ENCODE data around the gene KCNH1. TPM values are rescaled to one million over a fixed set of nuclear protein-coding genes. Genes with fewer than 3 reads are reported as not detected.

The KCNH1 gene
- total RNA-seq, 1 donor from 2014 or later: under 0.01 TPM

DNA sequence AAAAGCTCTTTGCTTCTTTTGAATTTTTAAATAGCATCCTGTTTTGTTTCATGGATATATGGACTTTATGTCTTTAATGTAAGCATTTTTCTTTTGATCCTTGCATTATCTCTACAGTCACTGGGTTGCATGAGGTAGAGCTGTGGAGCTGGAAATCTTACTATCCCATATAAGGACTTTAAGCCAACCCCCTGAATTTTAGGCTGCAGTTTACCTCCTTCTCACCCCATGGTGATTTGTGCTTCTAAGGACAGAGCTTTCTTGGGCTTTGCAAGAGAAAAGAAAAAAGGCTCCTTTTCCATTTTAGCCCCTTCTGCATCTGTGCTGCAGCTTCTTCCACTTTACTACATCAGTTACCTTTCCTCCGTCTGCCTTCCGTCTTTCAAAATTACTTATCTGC, 431.4 kb downstream of the KCNH1 start:
- Histone ChIP-seq H3K36me3 (ENCODE audit: control insufficient read depth, insufficient read depth, low read length) (no peaks in the 10 kb centered on the region), H3K4me3 (ENCODE audit: low read depth, low read length) (no peak overlapping the region), H3K27me3 (ENCODE audit: control insufficient read depth, insufficient read depth, low read length) (no peaks in the 10 kb centered on the region)
- FAIRE-seq: no peak
- TF ChIP-seq CTCF (IDR thresholded peaks at IDR 0.05; ENCODE audit: insufficient read depth, low read length, severe bottlenecking): no peak
- DNase-seq (ENCODE audit: low read depth): no peak

DNA sequence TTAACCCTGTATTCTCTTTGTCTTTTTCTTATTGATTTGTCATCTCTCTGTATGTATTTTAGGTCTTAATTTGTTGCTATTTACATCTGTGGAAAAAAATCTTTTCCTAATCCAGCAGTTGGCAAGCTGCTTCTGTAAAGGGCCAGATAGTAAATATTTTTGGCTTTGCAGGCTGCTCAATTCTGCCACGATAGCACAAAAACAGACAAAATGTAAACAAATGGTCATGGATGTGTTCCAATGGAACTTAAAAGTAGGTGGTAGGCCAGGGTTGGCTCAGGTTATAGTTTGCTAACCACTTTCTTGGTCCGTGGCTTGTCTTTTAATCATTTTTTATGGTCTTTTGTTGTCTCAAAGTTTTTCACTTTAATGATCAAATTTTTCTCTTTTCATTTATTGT, 433.4 kb downstream of the KCNH1 start:
- no peak for FAIRE-seq
- Histone ChIP-seq H3K4me3 (ENCODE audit: low read depth, low read length) (no peak overlapping the region), H3K27me3 (ENCODE audit: control insufficient read depth, insufficient read depth, low read length) (no peaks in the 10 kb centered on the region), H3K36me3 (ENCODE audit: control insufficient read depth, insufficient read depth, low read length) (no peaks in the 10 kb centered on the region)
- no peak for DNase-seq (ENCODE audit: low read depth)
- no peak for TF ChIP-seq CTCF (IDR thresholded peaks at IDR 0.05; ENCODE audit: insufficient read depth, low read length, severe bottlenecking)

- Histone ChIP-seq H3K27me3 (ENCODE audit: control insufficient read depth, insufficient read depth, low read length) (no peaks in the 10 kb centered on the region), H3K36me3 (ENCODE audit: control insufficient read depth, insufficient read depth, low read length) (no peaks in the 10 kb centered on the region), H3K4me3 (ENCODE audit: low read depth, low read length) (no peak overlapping the region)
- no peak for TF ChIP-seq CTCF (IDR thresholded peaks at IDR 0.05; ENCODE audit: insufficient read depth, low read length, severe bottlenecking)
- no peak for DNase-seq (ENCODE audit: low read depth)
- no peak for FAIRE-seq
Observed at GRCh38 chr1:210700083-210700482, 433.9 kb downstream of the KCNH1 start.

- TF ChIP-seq CTCF (IDR thresholded peaks at IDR 0.05; ENCODE audit: insufficient read depth, low read length, severe bottlenecking): no peak
- DNase-seq (ENCODE audit: low read depth) (no peak), FAIRE-seq (no peak)
- Histone ChIP-seq H3K27me3 (ENCODE audit: control insufficient read depth, insufficient read depth, low read length) (no peaks in the 10 kb centered on the region), H3K36me3 (ENCODE audit: control insufficient read depth, insufficient read depth, low read length) (no peaks in the 10 kb centered on the region), H3K4me3 (ENCODE audit: low read depth, low read length) (no peak overlapping the region)
Observed at GRCh38 chr1:210698661-210699060, 435.3 kb downstream of the KCNH1 start.

- FAIRE-seq: no peak
- Histone ChIP-seq H3K27me3 (ENCODE audit: control insufficient read depth, insufficient read depth, low read length) (no peaks in the 10 kb centered on the region), H3K4me3 (ENCODE audit: low read depth, low read length) (no peak overlapping the region), H3K36me3 (ENCODE audit: control insufficient read depth, insufficient read depth, low read length) (no peaks in the 10 kb centered on the region)
- DNase-seq (ENCODE audit: low read depth): no peak
- TF ChIP-seq CTCF (IDR thresholded peaks at IDR 0.05; ENCODE audit: insufficient read depth, low read length, severe bottlenecking): no peak
Observed at GRCh38 chr1:210697185-210697584, 436.8 kb downstream of the KCNH1 start.

DNA sequence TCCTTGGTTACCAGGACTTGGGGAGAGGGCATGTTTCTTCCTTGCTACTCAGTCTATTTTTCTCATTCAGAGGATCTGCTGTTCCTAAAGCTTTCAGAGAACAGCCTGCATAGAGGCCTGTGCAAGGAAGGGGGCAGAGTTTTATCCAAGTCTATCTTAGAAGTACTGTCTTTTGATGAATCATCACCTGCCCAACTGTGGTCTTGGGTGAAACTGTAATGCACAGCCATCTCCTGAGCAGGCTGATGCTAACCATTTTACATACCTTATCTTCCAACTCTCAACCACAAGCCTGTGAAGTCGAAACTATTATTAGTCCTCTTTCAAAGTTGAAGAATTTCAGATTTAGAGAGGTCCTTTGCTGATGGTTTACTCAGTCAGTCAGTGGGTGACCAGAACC, 437.2 kb downstream of the KCNH1 start:
- FAIRE-seq (no peak), DNase-seq (ENCODE audit: low read depth) (no peak)
- no peaks in the 10 kb centered on the region for H3K36me3 ChIP-seq (ENCODE audit: control insufficient read depth, insufficient read depth, low read length)
- no peak for TF ChIP-seq CTCF (IDR thresholded peaks at IDR 0.05; ENCODE audit: insufficient read depth, low read length, severe bottlenecking)
- H3K4me3 ChIP-seq (ENCODE audit: low read depth, low read length): no peak overlapping the region
- H3K27me3 ChIP-seq (ENCODE audit: control insufficient read depth, insufficient read depth, low read length): no peaks in the 10 kb centered on the region
